ENCODE measurements around the gene SLC28A1.

- TF ChIP-seq POLR2AphosphoS5 (IDR thresholded peaks at IDR 0.05; ENCODE audit: low read depth, low read length) = no peak
- TF ChIP-seq CTCF (IDR thresholded peaks at IDR 0.05) = no peak
- no peak for TF ChIP-seq TCF7L2 (IDR thresholded peaks at IDR 0.05; ENCODE audit: low read depth, low read length)
- TF ChIP-seq REST (IDR thresholded peaks at IDR 0.05; ENCODE audit: insufficient read depth in 1 of 2, low read depth in 2 of 2, low read length in 1 of 2) = no peak
- TF ChIP-seq SIN3A (IDR thresholded peaks at IDR 0.05; ENCODE audit: borderline replicate concordance, insufficient read depth, low read depth, low read length) = no peak
Measured at GRCh38 chr15:84907731-84908130, 23.3 kb downstream of the SLC28A1 start.

Data from Panc1 (cell line).